GM18951 (cell line): Measurements from ENCODE around the gene LMNTD2.

Experiments used
- POLR2A ChIP-seq: IDR thresholded peaks from 4 replicates; pipeline ENCODE4 v1.6.1; 2011; ENCODE audit warnings: mild to moderate bottlenecking; ENCODE audit not compliant: insufficient read length, insufficient read depth; ENCODE audit errors: extremely low read depth
- in situ Hi-C: fragments of 300-500 bp; cut with MboI; formaldehyde crosslinking; loops from one replicate; pipeline ENCODE4 v1.12.0; 2022; ENCODE audit warnings: low sequenced_read_pairs, mixed read lengths, inconsistent platforms; ENCODE audit not compliant: unreplicated experiment

Gene LMNTD2

DNA sequence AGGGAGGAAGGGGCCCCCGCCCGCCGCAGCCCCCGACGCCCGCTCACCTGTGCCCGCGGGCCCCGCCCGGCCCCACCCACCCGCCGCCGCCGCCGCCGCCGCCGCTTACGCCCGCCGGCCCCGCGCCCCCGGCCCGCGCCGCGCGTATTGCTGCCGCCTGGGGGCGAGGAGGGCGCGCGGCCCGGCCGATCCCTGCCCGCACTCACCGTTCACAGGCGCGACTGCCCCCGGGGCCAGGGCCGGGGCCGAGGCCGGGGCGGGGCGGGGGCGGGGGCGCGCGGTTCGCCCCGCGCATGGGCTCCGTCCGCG, 25.4 kb downstream of the LMNTD2 start:
- TF ChIP-seq POLR2A: no peak
- in situ Hi-C loops: no loop called here

DNA sequence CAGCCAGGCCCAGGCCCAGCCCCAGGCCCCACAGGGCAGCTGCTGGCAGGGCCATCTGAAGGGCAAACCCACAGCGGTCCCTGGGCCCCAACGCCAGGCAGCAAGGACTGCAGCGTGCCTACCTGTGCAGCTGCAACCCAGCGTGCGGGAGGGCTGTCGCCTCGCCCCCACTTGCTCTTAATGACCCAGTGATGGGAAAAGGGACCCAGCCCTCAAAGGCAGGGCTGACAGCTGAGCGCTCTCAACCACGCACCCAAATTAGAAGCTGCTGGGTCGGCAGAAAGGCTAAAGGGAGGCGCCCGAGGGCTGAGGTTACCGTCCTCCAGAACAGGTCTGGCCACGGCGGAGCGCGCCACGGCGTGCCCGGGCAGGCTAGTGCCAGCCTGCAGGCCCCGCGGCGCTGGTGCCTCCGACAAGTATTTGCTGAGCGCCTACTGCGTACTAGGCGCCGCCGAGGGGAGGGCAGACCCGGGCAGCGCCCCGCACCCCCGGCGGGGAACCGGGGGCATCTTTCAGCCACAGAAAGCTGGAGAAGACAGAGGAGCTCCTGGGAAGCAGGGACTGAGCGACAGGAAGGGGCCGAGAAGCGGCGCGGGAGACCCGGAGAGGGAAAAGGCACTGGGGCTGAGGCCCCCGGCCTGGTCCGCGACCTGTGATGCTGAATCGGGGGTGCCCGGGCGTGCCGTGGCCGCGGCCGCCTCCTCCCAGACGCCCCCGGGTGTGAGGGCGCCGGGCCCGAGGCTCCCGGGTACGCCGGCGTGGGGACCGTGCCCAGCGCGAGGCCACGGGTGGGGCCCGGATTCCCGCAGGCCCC, 25.9 kb downstream of the LMNTD2 start:
- TF ChIP-seq POLR2A: no peak
- in situ Hi-C loops: no loop called here

DNA sequence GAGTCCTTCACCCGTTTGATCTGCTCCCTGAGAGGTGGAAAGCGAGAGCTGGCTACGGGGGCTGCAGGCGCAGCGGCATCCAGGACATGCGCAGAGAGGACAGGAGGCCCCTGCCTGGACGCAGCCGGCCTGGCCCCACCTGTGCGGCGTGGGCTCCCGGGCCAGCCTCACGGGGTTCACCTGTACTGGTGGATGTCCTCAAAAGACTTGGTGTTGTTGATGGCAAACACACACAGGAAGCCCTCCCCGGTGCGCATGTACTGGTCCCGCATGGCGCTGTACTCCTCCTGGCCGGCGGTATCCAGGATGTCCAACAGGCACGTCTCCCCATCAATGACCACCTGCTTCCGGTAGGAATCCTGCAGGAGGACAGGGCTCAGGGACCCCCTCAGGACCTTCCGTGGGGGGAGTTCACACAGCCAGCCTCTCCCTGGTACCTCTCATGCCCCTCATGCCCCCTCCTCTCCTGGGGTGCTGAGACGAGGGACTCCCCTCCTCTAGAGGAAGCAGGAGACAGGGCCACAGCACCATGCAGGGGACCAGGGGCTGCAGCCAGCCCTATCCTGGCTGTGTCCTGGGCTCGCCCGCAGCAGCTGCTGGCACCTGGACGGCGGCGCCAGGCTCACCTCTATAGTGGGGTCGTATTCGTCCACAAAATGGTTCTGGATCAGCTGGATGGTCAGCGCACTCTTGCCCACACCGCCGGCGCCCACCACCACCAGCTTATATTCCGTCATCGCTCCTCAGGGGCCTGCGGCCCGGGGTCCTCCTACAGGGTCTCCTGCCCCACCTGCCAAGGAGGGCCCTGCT, 26.7 kb downstream of the LMNTD2 start:
- TF ChIP-seq POLR2A: no peak

DNA sequence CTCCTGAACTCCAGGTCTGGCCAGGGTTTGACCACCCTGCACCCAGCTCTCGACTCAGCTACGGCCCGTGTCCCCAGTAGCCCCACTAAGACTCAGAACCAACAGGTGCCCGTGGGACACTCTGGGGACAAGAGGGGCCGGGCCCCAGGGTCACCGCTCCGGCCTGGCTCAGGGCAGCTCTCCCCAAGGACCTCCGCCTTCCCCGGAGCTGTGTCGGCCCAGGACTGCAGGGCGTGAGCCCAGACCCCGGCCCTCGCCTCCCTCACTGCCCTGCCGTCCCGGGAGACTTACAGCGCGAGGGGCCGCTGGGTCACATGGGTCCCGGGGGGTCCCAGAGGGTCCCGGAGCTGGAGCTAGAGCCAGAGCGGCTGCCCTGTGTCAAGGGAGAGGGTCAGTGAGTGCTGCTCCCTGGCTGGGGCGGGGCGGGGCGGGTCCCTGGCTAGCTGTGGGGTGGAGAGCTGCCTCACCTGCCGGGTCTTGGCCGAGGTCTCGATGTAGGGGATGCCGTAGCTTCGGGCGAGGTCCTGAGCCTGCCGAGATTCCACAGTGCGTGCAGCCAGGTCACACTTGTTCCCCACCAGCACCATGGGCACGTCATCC, 27.5 kb downstream of the LMNTD2 start:
- in situ Hi-C loops: no loop called here
- no peak for TF ChIP-seq POLR2A

More for the DNA sequence above, 26.7 kb downstream of the LMNTD2 start:
- in situ Hi-C loops: no loop called here

DNA sequence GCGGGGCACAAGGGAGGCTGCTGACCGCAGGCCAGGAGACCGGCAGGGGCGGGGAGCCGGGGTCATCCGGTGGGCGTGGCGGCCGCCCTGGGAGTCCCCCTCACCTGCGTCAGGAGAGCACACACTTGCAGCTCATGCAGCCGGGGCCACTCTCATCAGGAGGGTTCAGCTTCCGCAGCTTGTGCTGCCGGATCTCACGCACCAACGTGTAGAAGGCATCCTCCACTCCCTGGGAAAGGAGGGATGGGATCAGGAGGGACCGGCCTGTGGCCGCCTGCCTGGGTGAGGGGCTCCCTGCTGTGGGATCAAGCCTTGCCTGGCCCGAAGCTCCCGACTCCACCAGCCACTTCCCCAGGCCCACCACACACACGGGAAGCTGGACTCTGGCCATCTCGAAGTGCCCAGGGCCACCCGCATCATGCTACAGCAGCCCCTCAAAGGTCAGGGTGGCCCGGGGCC, 28.0 kb downstream of the LMNTD2 start:
- in situ Hi-C loops: no loop called here
- TF ChIP-seq POLR2A: no peak

DNA sequence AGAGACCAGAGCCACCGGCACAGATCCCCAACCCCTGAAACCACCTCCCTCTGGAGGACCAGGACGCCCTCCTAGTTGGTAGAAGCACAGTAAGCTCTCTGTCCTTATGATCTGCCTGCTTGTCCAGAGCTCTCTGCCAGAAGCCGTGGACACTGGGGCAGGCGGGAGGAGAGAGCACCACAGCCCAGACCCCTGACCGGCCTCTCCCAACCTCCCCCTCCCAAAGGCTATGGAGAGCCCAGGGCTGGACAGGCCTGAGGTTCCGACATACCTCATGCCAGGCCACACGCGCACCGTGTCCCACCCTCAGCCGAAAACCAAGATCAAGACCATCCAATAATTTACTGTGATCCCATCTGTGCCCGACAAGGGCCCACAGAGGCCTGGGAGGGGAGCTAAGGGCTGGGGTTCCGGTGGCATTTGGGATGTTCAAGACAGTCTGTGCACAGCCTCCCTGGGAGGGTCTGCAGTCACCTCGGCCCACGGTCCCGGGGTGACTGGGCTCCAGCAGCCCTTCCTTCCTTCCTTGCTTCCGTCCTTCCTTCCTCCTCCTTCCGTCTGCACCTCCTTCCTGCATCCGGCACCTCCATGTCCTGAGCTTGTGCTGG, 28.5 kb downstream of the LMNTD2 start:
- TF ChIP-seq POLR2A: no peak
- in situ Hi-C loops: no loop called here

DNA sequence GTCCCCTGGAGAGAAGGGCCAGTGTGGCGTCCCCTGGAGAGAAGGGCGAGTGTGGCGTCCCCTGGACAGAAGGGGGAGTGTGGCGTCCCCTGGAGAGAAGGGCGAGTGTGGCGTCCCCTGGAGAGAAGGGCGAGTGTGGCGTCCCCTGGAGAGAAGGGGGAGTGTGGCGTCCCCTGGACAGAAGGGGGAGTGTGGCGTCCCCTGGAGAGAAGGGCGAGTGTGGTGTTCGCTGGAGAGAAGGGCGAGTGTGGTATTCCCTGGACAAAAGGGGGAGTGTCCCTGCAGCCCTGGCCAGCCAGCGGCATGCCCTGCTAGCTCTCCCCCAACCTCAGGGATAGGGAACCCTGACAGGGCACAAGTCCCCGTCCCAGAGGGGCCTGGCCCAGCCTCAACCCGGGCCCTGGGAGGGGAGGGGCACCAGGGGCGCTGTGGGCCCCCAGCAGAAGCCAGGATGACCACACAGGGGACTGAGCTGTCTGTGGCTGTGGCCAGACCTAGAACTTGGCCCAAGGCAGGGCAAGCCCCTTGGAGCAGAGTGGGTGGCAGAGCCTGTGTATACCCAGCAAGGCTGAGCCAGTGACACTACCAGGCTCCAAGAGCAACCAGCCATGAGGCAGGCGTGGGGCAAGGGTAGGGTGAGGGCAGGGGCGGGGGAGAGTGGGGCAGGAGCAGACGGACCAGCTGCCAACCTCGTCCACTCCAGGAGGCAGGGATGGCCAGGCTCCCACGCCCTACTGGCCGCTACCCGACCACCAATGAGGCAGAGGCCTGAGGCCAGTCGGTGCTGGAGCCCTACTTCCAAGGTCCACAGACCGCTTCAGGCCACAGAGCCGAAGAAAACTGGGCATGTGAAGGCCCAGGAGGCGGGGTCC, 29.3 kb downstream of the LMNTD2 start:
- no peak for TF ChIP-seq POLR2A
- in situ Hi-C loops: no loop called here

DNA sequence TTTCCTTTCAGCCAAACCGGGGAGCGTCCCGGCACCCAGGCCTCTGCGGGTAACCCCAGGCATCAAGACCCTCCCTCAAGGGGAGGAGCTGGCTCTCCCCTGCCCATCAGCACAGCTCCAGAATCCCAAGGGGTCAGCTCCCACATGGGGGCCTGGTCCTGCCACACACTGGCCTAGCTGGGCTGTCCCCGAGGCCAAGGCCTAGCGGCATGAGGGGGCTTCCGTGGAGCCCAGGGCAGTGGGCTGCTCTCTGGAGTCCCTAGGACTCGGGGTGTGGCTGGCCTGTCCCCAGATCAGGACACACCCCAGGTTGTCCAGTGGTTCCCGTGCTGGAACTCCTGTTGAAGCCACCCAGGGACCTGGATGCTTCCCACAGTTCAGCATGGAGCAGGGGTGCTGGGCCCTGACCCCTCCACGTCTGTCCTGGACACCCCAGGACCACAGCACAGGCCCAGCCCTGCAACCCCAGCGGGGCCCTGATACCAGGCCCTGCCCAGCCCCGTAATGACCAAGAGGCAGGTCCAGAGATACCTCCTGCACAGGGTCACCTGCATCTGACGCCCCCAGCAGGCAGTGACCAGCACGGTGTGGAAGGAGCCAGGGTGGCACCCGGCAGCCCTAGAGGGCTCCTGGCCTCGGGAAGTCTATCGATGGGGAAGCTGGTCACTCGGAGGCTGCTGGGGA, 30.7 kb downstream of the LMNTD2 start:
- in situ Hi-C loops: no loop called here
- TF ChIP-seq POLR2A: no peak

DNA sequence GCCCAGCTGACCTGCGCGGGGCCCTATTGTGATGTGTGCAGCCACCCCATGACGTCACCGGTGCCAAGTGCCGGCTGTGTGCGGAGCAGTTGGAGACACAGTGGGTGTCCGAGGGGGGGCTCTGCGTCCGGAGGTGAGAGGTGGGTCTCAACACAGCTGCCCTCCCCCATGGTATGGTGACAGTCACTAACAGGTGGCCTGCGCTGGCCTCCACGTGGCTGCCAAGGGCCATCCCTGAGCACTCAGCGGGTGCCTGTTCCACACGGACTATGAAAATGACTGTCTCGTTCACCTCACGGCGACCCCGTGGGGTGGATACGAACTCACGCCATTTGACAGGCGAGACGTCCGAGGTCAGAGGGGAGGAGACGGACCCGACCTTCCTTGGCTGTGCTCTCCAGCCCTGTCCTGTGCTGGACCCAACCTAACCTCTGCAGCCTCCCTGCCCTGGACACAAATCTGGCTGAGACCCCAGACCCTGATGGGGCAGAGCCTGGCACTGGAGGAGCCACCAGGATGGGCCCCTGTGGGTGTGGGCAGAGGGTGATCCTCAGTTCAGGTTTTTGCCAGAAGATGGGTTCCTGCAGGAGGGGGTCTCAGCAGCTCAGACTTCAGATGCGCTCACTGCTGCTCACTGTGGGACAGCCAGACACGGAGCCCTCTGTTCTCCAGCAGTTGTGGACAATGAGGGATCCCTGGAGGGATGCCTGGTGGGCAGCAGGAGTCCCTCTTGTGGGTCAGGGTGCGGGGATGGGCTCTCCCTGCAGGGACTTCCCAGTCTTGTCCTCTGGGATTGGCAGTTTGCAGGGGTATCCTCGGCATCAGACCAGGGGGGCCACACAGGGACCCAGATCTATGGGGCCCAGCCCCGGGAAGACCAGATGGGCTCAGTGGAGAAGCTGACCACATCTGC, 31.5 kb downstream of the LMNTD2 start:
- in situ Hi-C loops: no loop called here

DNA sequence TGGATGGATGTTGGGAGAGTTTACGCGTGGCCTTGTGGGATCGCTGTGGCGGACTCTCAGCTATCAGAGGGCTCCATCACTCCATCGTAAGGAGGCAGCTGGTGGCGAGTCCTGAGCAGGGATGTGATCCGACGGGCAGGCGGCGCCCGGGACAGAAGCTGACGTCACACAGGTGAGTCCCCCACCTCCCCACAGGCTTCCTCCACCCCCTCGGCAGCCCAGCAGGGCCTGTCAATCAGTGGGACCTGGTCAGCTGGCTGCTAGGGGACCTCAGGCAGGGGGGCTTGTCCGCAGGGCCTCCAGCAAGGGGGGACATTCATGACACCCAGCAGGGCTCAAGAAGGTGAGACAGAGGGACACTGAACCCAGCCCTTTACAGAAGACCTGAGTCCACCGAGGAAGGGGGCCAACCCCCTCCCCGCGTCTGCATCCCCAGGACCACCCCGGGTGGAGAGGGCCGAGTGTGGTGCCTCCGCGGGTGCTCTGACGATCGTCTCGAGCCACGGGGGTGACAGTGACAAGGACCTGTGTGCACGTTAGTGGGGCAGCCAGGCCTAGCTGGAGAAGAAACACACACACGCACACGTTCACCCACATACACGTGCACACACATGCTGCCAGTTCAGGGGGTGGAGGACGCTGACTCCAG, 32.2 kb downstream of the LMNTD2 start:
- TF ChIP-seq POLR2A: no peak
- in situ Hi-C loops: no loop called here

More for the DNA sequence above, 31.5 kb downstream of the LMNTD2 start:
- TF ChIP-seq POLR2A: no peak
